HG03565 (cell line): ENCODE measurements around the gene OASL.

ENCODE experiments used
- ATAC-seq: cut with Tn5 transposase; IDR thresholded peaks from one replicate; pipeline ENCODE4 v1.9.1; 2021; ENCODE audit warnings: mild to moderate bottlenecking, moderate library complexity; ENCODE audit not compliant: unreplicated experiment

The OASL gene

GRCh38 chr12:120992989-120993388 lies 46.1 kb downstream of the OASL start:
- no peak for ATAC-seq

GRCh38 chr12:120991965-120992364 lies 47.1 kb downstream of the OASL start:
- ATAC-seq, result no peak

DNA sequence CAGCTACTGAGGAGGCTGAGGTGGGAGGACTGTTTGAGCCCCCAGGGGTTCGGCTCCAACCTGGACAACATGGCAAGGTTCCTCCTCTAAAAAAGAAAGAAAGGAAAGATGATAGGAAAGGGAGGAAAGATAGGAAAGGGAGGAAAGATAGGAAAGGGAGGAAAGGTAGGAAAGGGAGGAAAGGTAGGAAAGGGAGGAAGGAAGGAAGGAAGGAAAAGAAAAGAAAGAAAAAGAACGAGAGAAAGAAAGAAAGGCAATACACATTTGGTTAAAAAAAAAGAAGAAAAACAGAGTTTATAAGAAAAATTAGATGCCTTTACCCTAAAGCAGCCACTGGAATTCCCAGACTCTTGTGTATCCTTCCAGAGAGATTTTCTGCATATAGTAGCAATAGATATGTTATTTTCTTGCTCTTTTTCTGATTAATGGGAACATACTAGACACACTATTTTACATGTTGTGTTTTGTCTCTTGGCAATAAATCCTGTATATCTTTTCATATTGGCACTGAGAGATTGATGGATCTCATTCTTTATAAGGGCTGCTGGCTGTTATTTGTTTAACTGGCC lies 48.5 kb downstream of the OASL start:
- no peak for ATAC-seq

GRCh38 chr12:120989687-120990086 lies 49.4 kb downstream of the OASL start:
- ATAC-seq, result no peak

DNA sequence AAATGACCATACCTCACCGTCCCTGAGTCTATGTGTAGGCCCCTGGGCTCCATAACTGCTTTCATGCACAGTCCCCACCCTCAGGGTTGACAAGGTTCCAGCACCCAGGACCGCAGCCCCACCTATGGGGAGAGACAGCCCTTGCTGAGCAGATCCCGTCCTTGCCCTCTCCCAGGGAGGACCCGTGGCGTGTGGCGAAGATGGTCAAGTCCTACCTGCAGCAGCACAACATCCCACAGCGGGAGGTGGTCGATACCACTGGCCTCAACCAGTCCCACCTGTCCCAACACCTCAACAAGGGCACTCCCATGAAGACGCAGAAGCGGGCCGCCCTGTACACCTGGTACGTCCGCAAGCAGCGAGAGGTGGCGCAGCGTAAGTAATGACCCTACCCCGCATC lies 50.4 kb downstream of the OASL start:
- ATAC-seq, result no peak

DNA sequence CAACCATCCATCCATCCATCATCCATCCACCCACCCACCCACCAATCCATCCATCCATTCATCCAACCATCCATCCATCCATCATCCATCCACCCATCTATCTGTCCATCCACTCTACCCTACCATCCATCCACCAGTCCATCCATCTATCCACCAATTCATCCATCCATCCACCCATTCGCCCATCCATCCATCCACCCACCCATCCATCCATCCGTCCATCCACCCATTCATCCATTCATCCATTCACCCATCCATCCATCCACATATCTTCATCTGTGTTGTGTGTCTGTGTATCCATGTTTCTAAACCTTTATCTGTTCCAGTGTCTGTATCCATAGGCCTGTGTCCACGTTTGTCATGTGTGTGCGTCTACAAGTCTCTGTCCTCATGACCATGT lies 50.8 kb downstream of the OASL start:
- ATAC-seq, result no peak

DNA sequence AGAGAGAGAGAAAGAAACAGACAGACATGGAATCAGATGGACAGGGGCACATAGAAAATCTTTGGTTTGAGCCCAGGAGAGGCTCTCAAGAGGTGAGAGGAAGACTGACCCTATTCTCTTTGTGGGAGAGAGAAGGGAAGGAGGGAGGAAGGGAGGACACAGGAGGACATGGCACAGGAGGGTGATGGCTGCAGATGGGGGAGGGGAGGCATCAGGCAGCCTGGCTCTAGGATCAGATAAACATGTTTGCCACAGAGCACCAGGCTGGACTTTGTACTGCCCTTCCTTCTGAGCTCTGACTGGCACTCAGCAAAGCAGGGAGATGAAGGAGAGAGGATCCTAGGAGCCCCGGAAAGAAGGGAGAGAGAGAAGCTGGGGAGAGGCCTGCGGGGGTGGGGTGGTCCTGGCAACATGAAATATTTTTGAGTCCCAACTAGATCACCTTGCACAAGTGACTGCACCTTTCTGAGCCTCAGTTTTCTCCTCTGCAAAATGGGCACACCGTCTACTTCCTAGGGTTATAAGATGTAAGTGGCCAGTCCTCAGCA lies 54.6 kb downstream of the OASL start:
- ATAC-seq, result no peak

DNA sequence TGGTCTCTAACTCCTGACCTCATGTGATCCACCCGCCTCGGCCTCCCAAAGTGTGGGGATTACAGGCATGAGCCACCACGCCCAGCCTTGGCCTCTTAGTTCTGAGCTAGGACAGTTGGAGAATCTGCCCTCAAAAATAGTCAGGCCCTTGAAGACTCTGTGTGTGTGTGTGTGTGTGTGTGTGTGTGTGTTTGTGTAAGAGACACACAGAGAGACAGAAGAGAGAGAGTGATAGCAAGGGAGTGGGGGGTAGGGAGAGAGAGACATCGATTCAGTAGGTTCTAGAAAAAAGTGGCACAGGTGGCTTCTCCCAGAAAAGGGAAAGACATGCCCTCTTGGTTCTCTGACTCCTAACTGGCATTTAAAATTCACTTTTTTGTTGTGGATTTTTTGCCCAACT lies 55.3 kb downstream of the OASL start:
- no peak for ATAC-seq

- ATAC-seq, result no peak
Measured at GRCh38 chr12:120982659-120983058, 56.4 kb downstream of the OASL start.

- ATAC-seq, result no peak
Measured at GRCh38 chr12:120981407-120981941, 57.6 kb downstream of the OASL start.

- ATAC-seq, result no peak
Measured at GRCh38 chr12:120980800-120981368, 58.2 kb downstream of the OASL start.

DNA sequence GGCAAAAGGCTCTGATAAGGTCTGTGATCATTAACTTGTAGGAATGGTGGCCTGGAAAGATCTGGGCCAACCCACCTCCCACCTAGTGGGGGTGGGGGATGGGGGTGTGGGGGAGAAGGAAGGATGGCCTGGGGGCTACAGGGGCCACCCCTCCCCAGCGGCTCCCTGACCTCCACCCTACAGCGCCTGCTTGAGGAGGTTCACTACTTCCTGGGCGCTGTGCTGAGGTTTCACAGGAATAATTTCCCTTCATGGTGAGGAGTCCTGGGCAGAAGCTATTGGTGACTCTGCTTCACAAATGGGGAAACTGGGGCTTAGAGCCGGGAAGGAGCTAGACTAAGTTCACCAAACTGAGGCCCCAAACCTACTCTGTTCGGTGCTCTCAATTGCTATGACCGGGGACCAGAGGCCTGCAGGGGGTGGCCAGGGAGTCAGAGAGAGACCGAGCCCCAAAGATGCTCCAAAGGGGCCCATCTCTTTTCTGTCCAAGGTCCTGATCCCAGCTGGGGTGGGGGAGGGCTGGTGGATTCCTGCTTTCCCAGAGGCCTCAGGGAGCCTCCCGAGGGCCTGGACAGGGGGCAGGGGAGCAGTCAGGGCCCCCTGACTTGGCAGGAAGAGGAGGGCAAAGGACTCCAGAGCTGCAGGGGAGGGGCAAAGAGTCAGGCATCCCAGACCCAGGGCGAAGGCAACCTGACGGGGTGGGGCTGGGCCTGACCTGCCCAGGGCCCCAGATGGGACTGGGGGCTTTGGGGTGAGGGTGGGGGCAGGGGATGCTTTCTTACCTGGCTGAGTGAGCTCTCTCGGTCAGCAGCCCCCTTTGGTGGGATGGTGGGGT lies 59.0 kb downstream of the OASL start:
- ATAC-seq, result no peak

DNA sequence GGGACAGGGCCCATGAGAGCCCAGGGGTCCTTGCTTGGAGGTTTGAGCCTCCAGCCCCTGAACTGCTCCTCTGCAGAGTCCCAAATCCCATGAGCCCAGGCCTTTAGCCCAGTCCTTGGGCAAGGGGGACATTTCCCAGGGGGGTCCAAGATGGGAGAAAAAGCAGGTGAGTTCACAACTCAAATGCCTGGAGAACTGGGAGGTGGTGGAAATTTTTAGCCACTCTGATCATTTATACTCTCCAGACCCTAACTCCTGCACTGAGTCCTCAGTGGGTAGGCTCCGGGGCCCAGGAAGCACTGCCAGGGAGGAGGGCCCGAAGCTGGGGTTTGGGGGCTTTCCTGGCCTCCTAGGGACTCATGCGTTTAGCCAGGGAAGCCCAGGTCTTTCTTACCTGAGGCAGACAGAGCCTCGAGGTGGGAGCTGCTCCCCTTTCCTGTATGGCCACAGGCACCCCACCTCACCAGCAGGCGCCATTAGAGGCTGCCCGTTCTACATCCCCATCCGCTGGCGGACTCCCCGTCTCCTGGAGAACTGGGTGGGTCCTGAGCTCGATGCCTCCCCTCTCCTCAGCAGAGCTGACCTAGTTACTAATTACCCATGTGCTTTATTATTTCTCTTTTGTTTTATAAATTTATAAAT lies 59.7 kb downstream of the OASL start:
- ATAC-seq, result no peak

DNA sequence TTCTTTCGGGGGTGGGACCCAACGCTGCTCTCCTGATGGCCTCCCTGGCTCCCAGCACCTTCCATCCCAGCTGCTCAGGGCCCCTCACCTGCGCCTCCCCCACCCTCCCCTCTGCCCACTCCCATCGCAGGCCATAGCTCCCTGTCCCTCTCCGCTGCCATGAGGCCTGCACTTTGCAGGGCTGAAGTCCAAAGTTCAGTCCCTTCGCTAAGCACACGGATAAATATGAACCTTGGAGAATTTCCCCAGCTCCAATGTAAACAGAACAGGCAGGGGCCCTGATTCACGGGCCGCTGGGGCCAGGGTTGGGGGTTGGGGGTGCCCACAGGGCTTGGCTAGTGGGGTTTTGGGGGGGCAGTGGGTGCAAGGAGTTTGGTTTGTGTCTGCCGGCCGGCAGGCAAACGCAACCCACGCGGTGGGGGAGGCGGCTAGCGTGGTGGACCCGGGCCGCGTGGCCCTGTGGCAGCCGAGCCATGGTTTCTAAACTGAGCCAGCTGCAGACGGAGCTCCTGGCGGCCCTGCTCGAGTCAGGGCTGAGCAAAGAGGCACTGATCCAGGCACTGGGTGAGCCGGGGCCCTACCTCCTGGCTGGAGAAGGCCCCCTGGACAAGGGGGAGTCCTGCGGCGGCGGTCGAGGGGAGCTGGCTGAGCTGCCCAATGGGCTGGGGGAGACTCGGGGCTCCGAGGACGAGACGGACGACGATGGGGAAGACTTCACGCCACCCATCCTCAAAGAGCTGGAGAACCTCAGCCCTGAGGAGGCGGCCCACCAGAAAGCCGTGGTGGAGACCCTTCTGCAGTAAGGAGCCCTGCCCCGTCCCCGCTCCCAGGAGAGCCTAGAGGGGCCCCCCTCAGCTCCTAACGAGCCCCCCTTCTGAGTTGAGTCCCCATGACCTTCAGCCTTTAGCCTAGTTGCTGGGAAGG lies 60.5 kb downstream of the OASL start, which contains the start of gene HNF1A:
HNF1A (plus strand) TSS at position 248 of the 924 bp plus-strand sequence; CDS start at position 474, 226 bp downstream.
- no peak for ATAC-seq

- no peak for ATAC-seq
Measured at GRCh38 chr12:120977531-120978295, 61.3 kb downstream of the OASL start.

- no peak for ATAC-seq
Measured at GRCh38 chr12:120972870-120973543, 66.0 kb downstream of the OASL start.

GRCh38 chr12:120971299-120972180 lies 67.5 kb downstream of the OASL start:
- ATAC-seq, result no peak

- ATAC-seq, result no peak
Measured at GRCh38 chr12:120970310-120970709, 68.7 kb downstream of the OASL start.
